Astrocyte (in vitro differentiated cells and primary cell): ENCODE data around the gene TNPO1.

Experiments
- CTCF ChIP-seq: IDR thresholded peaks from 2 replicates; pipeline ENCODE4 v1.5.1; 2011; ENCODE audit warnings: low read depth, mild to moderate bottlenecking, inconsistent platforms, low read length, moderate library complexity; ENCODE audit not compliant: insufficient read depth
- EZH2 ChIP-seq: IDR thresholded peaks from 2 replicates; pipeline ENCODE4 v1.6.1; 2012; ENCODE audit warnings: mild to moderate bottlenecking, low read length, inconsistent platforms; ENCODE audit not compliant: insufficient read depth

GRCh38 chr5:72814104-72814503, 2.4 kb upstream of the TNPO1 start:
- TF ChIP-seq CTCF: no peak
- TF ChIP-seq EZH2: no peak
